Body of pancreas (tissue), 4 donors: ENCODE measurements around the gene DIPK2B.

Experiments used
- POLR2A ChIP-seq, 3 donors: fragments of 450-650 bp; IDR thresholded peaks; one replicate each; pipeline ENCODE4 v1.6.1; 2016; ENCODE audit warnings: antibody characterized with exemption in 3 of 3, mild to moderate bottlenecking in 2 of 3
- TF ChIP-seq, protein P1 (sequence below), 7 experiments: fragments of 450-650 bp in 4 of 7; fragments of 200-600 bp in 3 of 7; sonication (generic) in 3 of 7; IDR thresholded peaks; one replicate each; pipeline ENCODE4 v1.5.1; 2016 to 2019; ENCODE audit warnings: antibody characterized with exemption in 7 of 7

DNA sequence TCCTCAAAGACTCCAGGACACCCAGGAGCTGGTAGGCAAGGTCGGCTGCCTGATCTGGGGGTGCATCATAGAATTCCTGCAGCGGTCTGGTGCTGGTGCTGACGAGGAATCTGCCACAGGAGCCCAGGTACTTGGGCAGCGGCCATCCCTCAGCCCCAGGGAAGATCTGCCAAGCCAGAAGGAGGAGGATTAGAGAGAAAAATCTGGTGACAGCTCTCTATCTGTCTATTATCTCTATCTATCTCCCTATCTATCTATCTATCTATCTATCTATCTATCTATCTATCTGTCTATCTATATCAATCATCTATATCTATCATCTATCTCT, 46.7 kb downstream of the DIPK2B start:
- TF ChIP-seq, protein P1, sequence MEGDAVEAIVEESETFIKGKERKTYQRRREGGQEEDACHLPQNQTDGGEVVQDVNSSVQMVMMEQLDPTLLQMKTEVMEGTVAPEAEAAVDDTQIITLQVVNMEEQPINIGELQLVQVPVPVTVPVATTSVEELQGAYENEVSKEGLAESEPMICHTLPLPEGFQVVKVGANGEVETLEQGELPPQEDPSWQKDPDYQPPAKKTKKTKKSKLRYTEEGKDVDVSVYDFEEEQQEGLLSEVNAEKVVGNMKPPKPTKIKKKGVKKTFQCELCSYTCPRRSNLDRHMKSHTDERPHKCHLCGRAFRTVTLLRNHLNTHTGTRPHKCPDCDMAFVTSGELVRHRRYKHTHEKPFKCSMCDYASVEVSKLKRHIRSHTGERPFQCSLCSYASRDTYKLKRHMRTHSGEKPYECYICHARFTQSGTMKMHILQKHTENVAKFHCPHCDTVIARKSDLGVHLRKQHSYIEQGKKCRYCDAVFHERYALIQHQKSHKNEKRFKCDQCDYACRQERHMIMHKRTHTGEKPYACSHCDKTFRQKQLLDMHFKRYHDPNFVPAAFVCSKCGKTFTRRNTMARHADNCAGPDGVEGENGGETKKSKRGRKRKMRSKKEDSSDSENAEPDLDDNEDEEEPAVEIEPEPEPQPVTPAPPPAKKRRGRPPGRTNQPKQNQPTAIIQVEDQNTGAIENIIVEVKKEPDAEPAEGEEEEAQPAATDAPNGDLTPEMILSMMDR (IDR thresholded peaks at IDR 0.05), result no peak
- no peak for TF ChIP-seq POLR2A (IDR thresholded peaks at IDR 0.05)
